SK-N-SH (cell line): ENCODE results near the gene MPHOSPH9. TPM values are rescaled to one million over a fixed set of nuclear protein-coding genes. Genes with fewer than 3 reads are reported as not detected.

Source experiments
- CTCF ChIA-PET: fragments of 300-600, 350-600 bp; formaldehyde crosslinking; extraction: SDS; loops from one replicate; lab custom pipeline; 2021; lab: Yijun Ruan, JAX
- POLR2A ChIA-PET: fragments of 350-600 bp; sonication (Branson Sonifier 250); formaldehyde crosslinking; extraction: SDS; loops from one replicate; lab custom pipeline; 2020; ENCODE audit warnings: antibody characterized with exemption, inconsistent platforms; lab: Yijun Ruan, JAX
- DNase-seq: peaks from one replicate; pipeline ENCODE4 v3.0.0; 2012
- H2AFZ ChIP-seq: fragments of 200-600 bp; sonication (generic); 2 replicates; pipeline ENCODE4 v1.8.1; 2016; ENCODE audit warnings: antibody characterized with exemption, mild to moderate bottlenecking, low read depth
- H3F3A ChIP-seq: fragments of 200-600 bp; sonication (generic); replicated peaks from 2 replicates; pipeline ENCODE3; 2016; ENCODE audit warnings: antibody characterized with exemption, mild to moderate bottlenecking; ENCODE audit not compliant: insufficient read depth
- H3K27ac ChIP-seq, 2 experiments: fragments of 200-500 bp in 1 of 2; fragments of 200-600 bp in 1 of 2; sonication (Bioruptor generic) in 1 of 2; sonication (generic), shearing (Covaris generic) in 1 of 2; 2 replicates each; pipeline versions ENCODE4 v1.5.1 to v1.6.1; 2014 to 2016; ENCODE audit warnings: low read depth in 2 of 2, inconsistent platforms in 1 of 2, low read length in 1 of 2, mild to moderate bottlenecking in 1 of 2, mixed read lengths in 1 of 2
- H3K27me3 ChIP-seq: fragments of 200-600 bp; sonication (generic), shearing (Covaris generic); 2 replicates; pipeline ENCODE4 v1.6.1; 2016; ENCODE audit warnings: mixed run types; ENCODE audit not compliant: insufficient read depth
- H3K36me3 ChIP-seq, 2 experiments: fragments of 200-500 bp in 1 of 2; fragments of 200-600 bp in 1 of 2; sonication (Bioruptor generic) in 1 of 2; sonication (generic) in 1 of 2; replicated peaks in 1 of 2; 2 replicates each; pipeline versions ENCODE3 to v1.5.1; 2014 to 2016; ENCODE audit warnings: low read length in 1 of 2, mild to moderate bottlenecking in 1 of 2; ENCODE audit not compliant: insufficient read depth in 2 of 2, control insufficient read depth in 1 of 2
- H3K4me1 ChIP-seq, 2 experiments: fragments of 200-500 bp in 1 of 2; fragments of 200-600 bp in 1 of 2; sonication (Bioruptor generic) in 1 of 2; sonication (generic), shearing (Covaris generic) in 1 of 2; 2 replicates each; pipeline versions ENCODE4 v1.5.1 to v1.6.1; 2014 to 2016; ENCODE audit warnings: low read depth in 1 of 2, low read length in 1 of 2, mixed run types in 1 of 2; ENCODE audit not compliant: insufficient read depth in 2 of 2, control insufficient read depth in 1 of 2
- H3K4me2 ChIP-seq: fragments of 200-600 bp; sonication (generic), shearing (Covaris generic); 2 replicates; pipeline ENCODE4 v1.6.1; 2017; ENCODE audit warnings: mixed run types
- H3K4me3 ChIP-seq, 2 experiments: fragments of 200-500 bp in 1 of 2; fragments of 200-600 bp in 1 of 2; sonication (Bioruptor generic) in 1 of 2; sonication (generic), shearing (Covaris generic) in 1 of 2; 2 replicates each; pipeline versions ENCODE4 v1.5.1 to v1.8.1; 2014 to 2016; ENCODE audit warnings: low read depth in 2 of 2, inconsistent platforms in 1 of 2, low read length in 1 of 2, mild to moderate bottlenecking in 1 of 2, mixed read lengths in 1 of 2, moderate library complexity in 1 of 2
- H3K79me2 ChIP-seq: fragments of 200-600 bp; sonication (generic); 2 replicates; pipeline ENCODE4 v1.8.1; 2017; ENCODE audit warnings: mild to moderate bottlenecking; ENCODE audit not compliant: insufficient read depth
- H3K9ac ChIP-seq: fragments of 200-600 bp; sonication (generic); 2 replicates; pipeline ENCODE4 v1.6.1; 2017; ENCODE audit warnings: mixed run types
- H3K9me2 ChIP-seq: fragments of 200-600 bp; sonication (generic); 2 replicates; pipeline ENCODE4 v1.6.1; 2017; ENCODE audit warnings: mixed run types
- H3K9me3 ChIP-seq: fragments of 200-600 bp; sonication (generic); 2 replicates; pipeline ENCODE4 v1.6.1; 2017; ENCODE audit warnings: mixed run types, mild to moderate bottlenecking, moderate library complexity
- H4K20me1 ChIP-seq: fragments of 200-600 bp; sonication (generic); 2 replicates; pipeline ENCODE4 v1.6.1; 2017; ENCODE audit warnings: mild to moderate bottlenecking, mixed run types; ENCODE audit not compliant: insufficient read depth
- CTCF ChIP-seq: fragments of 200-600 bp; sonication (generic); IDR thresholded peaks from 2 replicates; pipeline ENCODE4 v1.6.1; 2017; ENCODE audit warnings: antibody characterized with exemption, mild to moderate bottlenecking, moderate library complexity
- FOSL2 ChIP-seq: IDR thresholded peaks from 2 replicates; pipeline ENCODE4 v1.4.0; 2012; ENCODE audit warnings: low read depth, mild to moderate bottlenecking, moderate library complexity, borderline replicate concordance
- MAX ChIP-seq: IDR thresholded peaks from 2 replicates; pipeline ENCODE4 v1.4.0; 2012; ENCODE audit warnings: low read depth
- NFIC ChIP-seq: IDR thresholded peaks from 2 replicates; pipeline ENCODE4 v1.4.0; 2012; ENCODE audit warnings: borderline replicate concordance
- RAD21 ChIP-seq: IDR thresholded peaks from 2 replicates; pipeline ENCODE4 v1.6.1; 2012; ENCODE audit warnings: mild to moderate bottlenecking, low read length
- REST ChIP-seq: IDR thresholded peaks from 2 replicates; pipeline ENCODE4 v1.6.1; 2012; ENCODE audit warnings: mild to moderate bottlenecking, low read depth, low read length, moderate library complexity
- RXRA ChIP-seq: IDR thresholded peaks from 2 replicates; pipeline ENCODE4 v1.4.0; 2012; ENCODE audit warnings: low read depth, mild to moderate bottlenecking, borderline replicate concordance
- TAF1 ChIP-seq: IDR thresholded peaks from 2 replicates; pipeline ENCODE4 v1.6.1; 2012; ENCODE audit warnings: low read depth, mild to moderate bottlenecking, low read length, moderate library complexity, borderline replicate concordance
- TEAD4 ChIP-seq: IDR thresholded peaks from 2 replicates; pipeline ENCODE4 v1.4.0; 2012; ENCODE audit warnings: mild to moderate bottlenecking, borderline replicate concordance; ENCODE audit not compliant: insufficient read depth
- ZBTB33 ChIP-seq: IDR thresholded peaks from 2 replicates; pipeline ENCODE4 v1.4.0; 2012; ENCODE audit warnings: low read depth, borderline replicate concordance
- WGBS: methylation state at CpG from one replicate; pipeline ENCODE4 v1.1.6; 2017; ENCODE audit warnings: low lambda C conversion rate; 5-methylcytosine and 5-hydroxymethylcytosine counted together
- polyA plus RNA-seq, 3 experiments: library from polyadenylated mRNA; depleted of rRNA; stranded (reverse); fragments of >200 nt; gene quantifications; 2 replicates each; pipeline ENCODE4 v1.2.3, GENCODE V29; 2012

Gene MPHOSPH9
- polyA plus RNA-seq, 1 of the 3 experiments (the other 2 are of a cell fraction) = 9.0 TPM

- Histone ChIP-seq H3F3A (no peaks in the 10 kb centered on the region), H3K4me3 (no peak overlapping the region), H3K27me3 (no peaks in the 10 kb centered on the region), H3K27ac (no peak overlapping the region), H3K9me2 (no peaks in the 10 kb centered on the region), H3K4me1 (peaks cover 4 to 17% of the 10 kb centered on the region in 2 experiments; a peak in 3 of 4 replicates), H2AFZ (no peak overlapping the region), H3K4me2 (no peak overlapping the region), H3K36me3 (no peaks in the 10 kb centered on the region), H3K9me3 (no peaks in the 10 kb centered on the region), H3K9ac (no peak overlapping the region), H4K20me1 (peaks cover 4% of the 10 kb centered on the region; the same call in 1 of the 2 replicates), H3K79me2 (peaks cover 5% of the 10 kb centered on the region; the same call in 1 of the 2 replicates)
- no peak for TF ChIP-seq ZBTB33
- TF ChIP-seq REST = peak; percentile 49; the same call in 1 of the 2 replicates
- ChIA-PET POLR2A (no interaction called here), CTCF (no interaction called here)
- 91% methylated on average over 5 of the region's 8 CpGs for WGBS
- no peak for DNase-seq
Measured at GRCh38 chr12:123113026-123113425, 119.9 kb downstream of the MPHOSPH9 start.

GRCh38 chr12:123111498-123112165 is 121.3 kb downstream of the MPHOSPH9 start:
- H3K27ac ChIP-seq = peak overlapping the region in 1 of 2 experiments; percentile 37; a peak in 1 of 4 replicates
- peaks cover 4% of the 10 kb centered on the region; the same call in 1 of the 2 replicates for H4K20me1 ChIP-seq
- ChIA-PET POLR2A (no interaction called here), CTCF (interaction anchor here (0.9 to 1.5 kb wide), 2 partner anchors 126 to 256 kb away, joined by 3 to 4 read pairs; no protein-coding TSS in a partner anchor)
- TF ChIP-seq NFIC (no peak), TEAD4 (no peak), FOSL2 (peak; percentile 38; the same call in 1 of the 2 replicates), RXRA (no peak), MAX (no peak), RAD21 (no peak), CTCF (no peak), TAF1 (no peak)
- no peaks in the 10 kb centered on the region for H3K9me3 ChIP-seq
- DNase-seq = no peak
- peaks cover 5% of the 10 kb centered on the region; the same call in 1 of the 2 replicates for H3K79me2 ChIP-seq
- H2AFZ ChIP-seq = no peak overlapping the region
- no peaks in the 10 kb centered on the region for H3F3A ChIP-seq
- peaks cover 8 to 17% of the 10 kb centered on the region in 2 experiments; a peak in 3 of 4 replicates for H3K4me1 ChIP-seq
- no peak overlapping the region for H3K4me2 ChIP-seq
- H3K4me3 ChIP-seq = no peak overlapping the region
- H3K9me2 ChIP-seq = no peaks in the 10 kb centered on the region
- no peaks in the 10 kb centered on the region for H3K36me3 ChIP-seq
- 83% methylated on average over 10 of the region's 19 CpGs for WGBS
- no peak overlapping the region for H3K9ac ChIP-seq
- no peaks in the 10 kb centered on the region for H3K27me3 ChIP-seq
